H9 (cell line): Measurements from ENCODE around the gene CRMP1. TPM values are rescaled to one million over a fixed set of nuclear protein-coding genes. Genes with fewer than 3 reads are reported as not detected.

ENCODE experiments used
- DNase-seq: peaks from one replicate; pipeline ENCODE4 v3.0.0-alpha.2; 2017
- H2AFZ ChIP-seq: one replicate; pipeline ENCODE4 v1.6.1; 2013; ENCODE audit warnings: mild to moderate bottlenecking, low read length, control low read depth, moderate library complexity
- H2AK5ac ChIP-seq: 2 replicates; pipeline ENCODE4 v1.6.1; 2013; ENCODE audit warnings: low read length, control low read depth, mixed read lengths; ENCODE audit not compliant: insufficient read length
- H2BK120ac ChIP-seq: one replicate; pipeline ENCODE4 v1.6.1; 2013; ENCODE audit warnings: low read depth, mild to moderate bottlenecking, low read length, control low read depth, inconsistent platforms; ENCODE audit not compliant: poor library complexity, severe bottlenecking
- H2BK12ac ChIP-seq: 2 replicates; pipeline ENCODE4 v1.6.1; 2013; ENCODE audit warnings: low read length, control low read depth, mixed read lengths, low read depth; ENCODE audit not compliant: insufficient read length
- H2BK15ac ChIP-seq: 2 replicates; pipeline ENCODE4 v1.6.1; 2013; ENCODE audit warnings: low read depth, low read length, control low read depth
- H2BK20ac ChIP-seq: one replicate; pipeline ENCODE4 v1.6.1; 2013; ENCODE audit warnings: low read depth, mild to moderate bottlenecking, low read length, control low read depth, inconsistent platforms; ENCODE audit not compliant: poor library complexity, severe bottlenecking
- H2BK5ac ChIP-seq: 2 replicates; pipeline ENCODE4 v1.6.1; 2013; ENCODE audit warnings: low read length, control low read depth, mixed read lengths; ENCODE audit not compliant: insufficient read length
- H3K14ac ChIP-seq: 2 replicates; pipeline ENCODE4 v1.6.1; 2013; ENCODE audit warnings: low read length, control low read depth; ENCODE audit not compliant: insufficient read depth
- H3K18ac ChIP-seq: 2 replicates; pipeline ENCODE4 v1.6.1; 2013; ENCODE audit warnings: low read depth, mild to moderate bottlenecking, mixed read lengths, low read length, control low read depth; ENCODE audit not compliant: insufficient read length
- H3K23ac ChIP-seq: 2 replicates; pipeline ENCODE4 v1.6.1; 2013; ENCODE audit warnings: low read length, control low read depth, mixed read lengths, low read depth; ENCODE audit not compliant: insufficient read length
- H3K23me2 ChIP-seq: 2 replicates; pipeline ENCODE4 v1.6.1; 2013; ENCODE audit warnings: low read depth, mild to moderate bottlenecking, mixed read lengths, low read length, control low read depth; ENCODE audit not compliant: insufficient read length, poor library complexity, severe bottlenecking
- H3K27ac ChIP-seq: 2 replicates; pipeline ENCODE4 v1.5.1; 2013; ENCODE audit warnings: low read length, control low read depth, mixed read lengths, low read depth; ENCODE audit not compliant: insufficient read length
- H3K27me3 ChIP-seq: 2 replicates; pipeline ENCODE4 v1.6.1; 2013; ENCODE audit warnings: low read length, control low read depth, inconsistent platforms; ENCODE audit not compliant: insufficient read depth
- H3K4ac ChIP-seq: 2 replicates; pipeline ENCODE4 v1.6.1; 2013; ENCODE audit warnings: low read depth, mild to moderate bottlenecking, control low read depth, inconsistent platforms, low read length, moderate library complexity
- H3K4me1 ChIP-seq: 2 replicates; pipeline ENCODE4 v1.6.1; 2013; ENCODE audit warnings: low read length, control low read depth, inconsistent platforms; ENCODE audit not compliant: insufficient read depth
- H3K4me2 ChIP-seq: 2 replicates; pipeline ENCODE4 v1.6.1; 2013; ENCODE audit warnings: low read length, control low read depth, mixed read lengths; ENCODE audit not compliant: insufficient read length, insufficient read depth
- H3K56ac ChIP-seq: 2 replicates; pipeline ENCODE4 v1.6.1; 2013; ENCODE audit warnings: low read depth, mild to moderate bottlenecking, mixed read lengths, low read length, control low read depth; ENCODE audit not compliant: insufficient read length
- H3K79me1 ChIP-seq: 2 replicates; pipeline ENCODE4 v1.6.1; 2013; ENCODE audit warnings: low read depth, mild to moderate bottlenecking, moderate library complexity, low read length, control low read depth, inconsistent platforms; ENCODE audit not compliant: insufficient read depth, poor library complexity, severe bottlenecking
- H3K79me2 ChIP-seq: 2 replicates; pipeline ENCODE4 v1.6.1; 2013; ENCODE audit warnings: low read length, control low read depth, inconsistent platforms; ENCODE audit not compliant: insufficient read depth
- H3K9ac ChIP-seq: 2 replicates; pipeline ENCODE4 v1.6.1; 2013; ENCODE audit warnings: low read length, control low read depth, mixed read lengths; ENCODE audit not compliant: insufficient read length; ENCODE audit errors: extremely low read depth
- H3K9me3 ChIP-seq: one replicate; pipeline ENCODE4 v1.6.1; 2013; ENCODE audit warnings: low read depth, low read length, inconsistent platforms; ENCODE audit not compliant: control insufficient read depth
- H3T11ph ChIP-seq: one replicate; pipeline ENCODE4 v1.6.1; 2013; ENCODE audit warnings: mild to moderate bottlenecking, low read length, control low read depth, inconsistent platforms
- H4K20me1 ChIP-seq: one replicate; pipeline ENCODE4 v1.6.1; 2013; ENCODE audit not compliant: control insufficient read depth, insufficient read length, insufficient read depth
- H4K5ac ChIP-seq: 2 replicates; pipeline ENCODE4 v1.6.1; 2013; ENCODE audit warnings: low read depth, mild to moderate bottlenecking, mixed read lengths, low read length, control low read depth; ENCODE audit not compliant: insufficient read length
- H4K8ac ChIP-seq: replicated peaks from 2 replicates; pipeline ENCODE4 v1.6.1; 2013; ENCODE audit warnings: low read length, control low read depth, mixed read lengths, low read depth; ENCODE audit not compliant: insufficient read length
- H4K91ac ChIP-seq: 2 replicates; pipeline ENCODE4 v1.6.1; 2013; ENCODE audit warnings: low read depth, mild to moderate bottlenecking, moderate library complexity, mixed read lengths, low read length, control low read depth; ENCODE audit not compliant: insufficient read length
- H3K27ac Mint-ChIP-seq, 3 experiments: 2 replicates in 2 of 3; 3 replicates in 1 of 3; pipeline ENCODE4 v1.8.0; 2020 to 2021; ENCODE audit warnings: mixed read lengths in 3 of 3, mild to moderate bottlenecking in 1 of 3, moderate library complexity in 1 of 3
- H3K27me3 Mint-ChIP-seq: 2 replicates; pipeline ENCODE4 v1.8.0; 2021; ENCODE audit warnings: low read depth, mild to moderate bottlenecking, moderate library complexity, mixed read lengths
- H3K36me3 Mint-ChIP-seq, 3 experiments: 2 replicates in 2 of 3; 3 replicates in 1 of 3; pipeline ENCODE4 v1.8.0; 2020 to 2021; ENCODE audit warnings: low read depth in 3 of 3, mixed read lengths in 3 of 3; ENCODE audit not compliant: insufficient read depth in 1 of 3
- H3K4me1 Mint-ChIP-seq, 2 experiments: 2 replicates each; pipeline ENCODE4 v1.8.0; 2020; ENCODE audit warnings: mixed read lengths in 2 of 2
- H3K4me3 Mint-ChIP-seq, 2 experiments: 2 replicates in 1 of 2; 3 replicates in 1 of 2; pipeline ENCODE4 v1.8.0; 2020 to 2021; ENCODE audit warnings: mild to moderate bottlenecking in 2 of 2, mixed read lengths in 2 of 2, moderate library complexity in 1 of 2
- H3K9me3 Mint-ChIP-seq, 2 experiments: 2 replicates in 1 of 2; 3 replicates in 1 of 2; pipeline ENCODE4 v1.8.0; 2020; ENCODE audit warnings: mild to moderate bottlenecking in 2 of 2, mixed read lengths in 2 of 2, moderate library complexity in 1 of 2
- CTCF ChIP-seq: fragments of 200-600 bp; sonication (generic); conservative IDR thresholded peaks from 3 replicates; pipeline ENCODE4 v1.8.0; 2021; ENCODE audit warnings: antibody characterized with exemption, mild to moderate bottlenecking
- WGBS: extraction: QIAGEN DNeasy Blood & Tissue Kit; methylation state at CpG from one replicate; pipeline ENCODE4 v1.1.7; 2013; ENCODE audit warnings: missing lambda C conversion rate, low lambda C conversion rate, mixed read lengths; ENCODE audit not compliant: insufficient read length; ENCODE audit errors: extremely low coverage; 5-methylcytosine and 5-hydroxymethylcytosine counted together
- total RNA-seq: library from RNA; stranded (reverse); gene quantifications from 2 replicates; pipeline ENCODE4 v1.2.1, GENCODE V29; 2021

The CRMP1 gene
- total RNA-seq, 1 experiment from 2014 or later: 71.6 TPM

- Histone ChIP-seq H3K79me1 (peaks cover 15% of the 10 kb centered on the region), H2BK12ac (no peak overlapping the region), H4K91ac (no peak overlapping the region), H2BK120ac (no peak overlapping the region), H3K4me1 (peaks cover 9% of the 10 kb centered on the region), H2AK5ac (no peak overlapping the region), H3K14ac (no peak overlapping the region), H3K79me2 (peaks cover 48% of the 10 kb centered on the region), H2BK20ac (no peak overlapping the region), H4K20me1 (no peaks in the 10 kb centered on the region), H3K56ac (no peak overlapping the region), H3K9ac (no peak overlapping the region), H3K4me2 (no peak overlapping the region), H4K8ac (no peak overlapping the region), H4K5ac (no peak overlapping the region), H3K23me2 (peaks cover 10% of the 10 kb centered on the region), H3T11ph (no peak overlapping the region), H2BK5ac (no peak overlapping the region), H2AFZ (no peak overlapping the region), H3K18ac (no peak overlapping the region), H3K23ac (no peak overlapping the region), H3K27me3 (no peaks in the 10 kb centered on the region), H3K9me3 (no peaks in the 10 kb centered on the region), H3K27ac (no peak overlapping the region), H2BK15ac (no peak overlapping the region), H3K4ac (no peak overlapping the region)
- Mint-ChIP-seq H3K27ac (no peak overlapping the region; a peak in 1 of 7 replicates), H3K27me3 (peaks cover 12% of the 10 kb centered on the region), H3K36me3 (peaks cover 0 to 3% (median 0%) of the 10 kb centered on the region in 3 experiments; a peak in 2 of 7 replicates), H3K4me1 (peaks cover 26 to 42% of the 10 kb centered on the region in 2 experiments), H3K9me3 (no peaks in the 10 kb centered on the region; a peak in 1 of 5 replicates), H3K4me3 (no peak overlapping the region)
- WGBS: no CpG with 5 or more reads among the region's 7 CpGs
- TF ChIP-seq CTCF: no peak
- DNase-seq: no peak
These were observed 8.1 kb downstream of the CRMP1 start for GRCh38 chr4:5884796-5885195.
